ENCODE data around the gene GNG11.

DNA sequence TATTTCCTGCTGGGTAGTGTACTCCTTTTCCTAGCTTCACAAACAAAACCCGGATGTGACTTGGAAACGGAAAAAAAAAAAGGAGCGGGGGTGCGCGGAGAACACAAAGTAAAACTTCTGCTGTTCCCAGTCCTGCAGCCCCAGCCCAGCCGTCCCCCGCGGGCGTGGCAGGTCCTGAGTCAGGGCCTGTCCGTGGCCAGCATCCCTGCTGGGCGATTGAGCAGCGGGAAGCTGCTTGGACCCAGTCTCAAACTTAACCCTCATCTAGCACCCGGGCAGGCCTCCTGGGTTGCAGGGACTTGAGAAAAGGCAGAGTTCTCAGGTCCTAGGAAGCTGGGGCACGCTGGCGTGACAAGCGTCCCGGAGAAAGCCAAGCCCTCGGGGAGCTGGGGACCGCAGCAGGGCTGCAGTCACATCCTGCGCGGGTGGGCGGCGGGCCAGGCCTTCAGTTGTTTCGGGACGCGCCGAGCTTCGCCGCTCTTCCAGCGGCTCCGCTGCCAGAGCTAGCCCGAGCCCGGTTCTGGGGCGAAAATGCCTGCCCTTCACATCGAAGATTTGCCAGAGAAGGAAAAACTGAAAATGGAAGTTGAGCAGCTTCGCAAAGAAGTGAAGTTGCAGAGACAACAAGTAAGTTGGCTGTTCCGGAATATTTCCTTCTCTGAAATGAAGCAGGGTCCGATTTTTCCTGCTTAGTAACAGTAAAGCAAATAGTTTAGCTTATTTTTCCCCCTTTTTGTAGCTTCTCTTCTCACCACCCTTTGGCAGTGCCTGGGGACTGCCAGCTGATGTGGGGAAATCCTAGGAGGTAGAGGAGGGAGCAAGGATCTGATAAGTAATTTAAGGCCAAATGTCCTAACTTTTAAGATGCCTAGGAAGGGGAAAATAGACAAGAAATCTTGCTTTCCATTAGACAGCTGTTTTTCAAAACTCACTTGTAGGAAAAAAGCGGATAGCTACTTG is at the start of gene GNG11:
- TF ChIP-seq EP300 (IDR thresholded peaks at IDR 0.05) = peak in 1 of 2 donors; percentile 77
- TF ChIP-seq, protein P1, sequence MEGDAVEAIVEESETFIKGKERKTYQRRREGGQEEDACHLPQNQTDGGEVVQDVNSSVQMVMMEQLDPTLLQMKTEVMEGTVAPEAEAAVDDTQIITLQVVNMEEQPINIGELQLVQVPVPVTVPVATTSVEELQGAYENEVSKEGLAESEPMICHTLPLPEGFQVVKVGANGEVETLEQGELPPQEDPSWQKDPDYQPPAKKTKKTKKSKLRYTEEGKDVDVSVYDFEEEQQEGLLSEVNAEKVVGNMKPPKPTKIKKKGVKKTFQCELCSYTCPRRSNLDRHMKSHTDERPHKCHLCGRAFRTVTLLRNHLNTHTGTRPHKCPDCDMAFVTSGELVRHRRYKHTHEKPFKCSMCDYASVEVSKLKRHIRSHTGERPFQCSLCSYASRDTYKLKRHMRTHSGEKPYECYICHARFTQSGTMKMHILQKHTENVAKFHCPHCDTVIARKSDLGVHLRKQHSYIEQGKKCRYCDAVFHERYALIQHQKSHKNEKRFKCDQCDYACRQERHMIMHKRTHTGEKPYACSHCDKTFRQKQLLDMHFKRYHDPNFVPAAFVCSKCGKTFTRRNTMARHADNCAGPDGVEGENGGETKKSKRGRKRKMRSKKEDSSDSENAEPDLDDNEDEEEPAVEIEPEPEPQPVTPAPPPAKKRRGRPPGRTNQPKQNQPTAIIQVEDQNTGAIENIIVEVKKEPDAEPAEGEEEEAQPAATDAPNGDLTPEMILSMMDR (IDR thresholded peaks at IDR 0.05) = no peak
- TF ChIP-seq POLR2A (IDR thresholded peaks at IDR 0.05) = no peak
